Mesendoderm (in vitro differentiated cells): ENCODE results near the gene SPTB. TPM values are rescaled to one million over a fixed set of nuclear protein-coding genes. Genes with fewer than 3 reads are reported as not detected.

Experiments used
- DNase-seq: peaks from one replicate; pipeline ENCODE4 v3.0.0; 2013
- H2AK5ac ChIP-seq: 2 replicates; pipeline ENCODE4 v1.6.1; 2013; ENCODE audit warnings: low read length, inconsistent platforms
- H2BK120ac ChIP-seq: 2 replicates; pipeline ENCODE4 v1.6.1; 2013; ENCODE audit warnings: low read depth, mild to moderate bottlenecking, low read length, moderate library complexity, mixed read lengths
- H2BK15ac ChIP-seq: replicated peaks from 2 replicates; pipeline ENCODE4 v1.6.1; 2013; ENCODE audit warnings: low read depth, mild to moderate bottlenecking, moderate library complexity
- H2BK5ac ChIP-seq: 2 replicates; pipeline ENCODE4 v1.6.1; 2013; ENCODE audit warnings: low read length, inconsistent platforms
- H3K18ac ChIP-seq: 2 replicates; pipeline ENCODE4 v1.6.1; 2013; ENCODE audit warnings: mild to moderate bottlenecking, low read length, mixed read lengths
- H3K23ac ChIP-seq: one replicate; pipeline ENCODE4 v1.6.1; 2013; ENCODE audit warnings: low read length
- H3K27ac ChIP-seq: 2 replicates; pipeline ENCODE4 v1.5.1; 2013; ENCODE audit warnings: low read depth, mild to moderate bottlenecking, inconsistent platforms, low read length, moderate library complexity
- H3K27me3 ChIP-seq: 2 replicates; pipeline ENCODE4 v1.6.1; 2013; ENCODE audit warnings: low read length, control low read depth, mild to moderate bottlenecking, inconsistent platforms; ENCODE audit not compliant: insufficient read depth, poor library complexity
- H3K36me3 ChIP-seq: 2 replicates; pipeline ENCODE4 v1.6.1; 2013; ENCODE audit warnings: low read length, inconsistent platforms; ENCODE audit not compliant: control insufficient read depth, insufficient read depth
- H3K4ac ChIP-seq: one replicate; pipeline ENCODE4 v1.6.1; 2013; ENCODE audit warnings: low read depth, mild to moderate bottlenecking, low read length, moderate library complexity
- H3K4me1 ChIP-seq: 2 replicates; pipeline ENCODE4 v1.6.1; 2013; ENCODE audit warnings: low read depth, low read length, inconsistent platforms; ENCODE audit not compliant: control insufficient read depth
- H3K4me2 ChIP-seq: 2 replicates; pipeline ENCODE4 v1.6.1; 2013; ENCODE audit warnings: low read length
- H3K4me3 ChIP-seq: 2 replicates; pipeline ENCODE4 v1.5.1; 2013; ENCODE audit warnings: mild to moderate bottlenecking, low read length
- H3K56ac ChIP-seq: one replicate; pipeline ENCODE4 v1.6.1; 2013; ENCODE audit warnings: low read length
- H3K79me1 ChIP-seq: 2 replicates; pipeline ENCODE4 v1.6.1; 2013; ENCODE audit warnings: low read length, inconsistent platforms
- H3K79me2 ChIP-seq: 2 replicates; pipeline ENCODE4 v1.6.1; 2013; ENCODE audit warnings: mild to moderate bottlenecking, low read length; ENCODE audit not compliant: control insufficient read depth, insufficient read depth
- H3K9ac ChIP-seq: 2 replicates; pipeline ENCODE4 v1.6.1; 2013; ENCODE audit warnings: low read length, inconsistent platforms
- H4K5ac ChIP-seq: one replicate; pipeline ENCODE4 v1.6.1; 2013; ENCODE audit warnings: low read length
- H4K8ac ChIP-seq: one replicate; pipeline ENCODE4 v1.6.1; 2013; ENCODE audit warnings: low read depth, mild to moderate bottlenecking, control low read depth, low read length, moderate library complexity
- WGBS: extraction: QIAGEN DNeasy Blood & Tissue Kit; methylation state at CpG from one replicate; pipeline ENCODE4 v1.1.7; 2013; ENCODE audit warnings: low lambda C conversion rate, missing lambda C conversion rate; ENCODE audit not compliant: insufficient coverage; ENCODE audit errors: extremely low coverage; 5-methylcytosine and 5-hydroxymethylcytosine counted together
- small RNA-seq: library from polyadenylated mRNA; stranded (forward); fragments of <200 nt; extraction: miRNeasy Mini kit (QIAGEN cat#:217004); gene quantifications from one replicate; pipeline ENCODE3, GENCODE V24; 2013; ENCODE audit not compliant: insufficient read depth

SPTB gene

DNA sequence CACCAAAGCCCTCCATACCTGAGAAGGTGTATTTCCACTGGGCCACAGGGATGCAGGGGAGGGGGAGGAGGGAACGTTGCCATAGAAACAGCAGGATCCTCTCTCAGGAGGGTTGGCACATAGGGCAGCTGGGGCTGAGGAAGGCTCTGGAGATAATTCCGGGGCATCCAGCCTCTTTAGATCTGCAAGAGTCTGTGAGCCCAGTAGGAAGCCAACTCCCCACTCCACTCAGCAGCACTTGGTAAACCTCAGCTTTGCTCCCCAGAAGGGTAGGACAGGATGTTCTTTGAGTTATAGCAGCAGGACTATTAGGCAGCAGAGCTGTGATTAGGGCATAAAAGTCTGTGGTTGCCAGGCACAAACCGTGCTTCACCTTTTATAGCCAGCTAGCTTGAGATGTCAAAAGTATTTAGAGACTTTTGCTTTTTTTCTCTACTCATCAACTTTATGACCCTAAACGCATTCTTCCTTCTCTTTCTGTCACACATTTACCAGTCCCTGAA lies 183.3 kb downstream of the SPTB start:
- Histone ChIP-seq H2BK120ac (no peak overlapping the region), H3K27me3 (no peaks in the 10 kb centered on the region), H2BK5ac (no peak overlapping the region), H2BK15ac (no peak overlapping the region), H3K4ac (no peak overlapping the region), H3K27ac (no peak overlapping the region), H4K5ac (no peak overlapping the region), H3K18ac (no peak overlapping the region), H3K4me2 (no peak overlapping the region), H3K79me2 (no peaks in the 10 kb centered on the region), H3K56ac (no peak overlapping the region), H3K23ac (no peak overlapping the region), H4K8ac (no peak overlapping the region), H3K79me1 (no peaks in the 10 kb centered on the region), H3K9ac (no peak overlapping the region), H3K4me1 (peaks cover 9% of the 10 kb centered on the region), H3K4me3 (no peak overlapping the region), H2AK5ac (no peak overlapping the region), H3K36me3 (no peaks in the 10 kb centered on the region)
- WGBS = no CpG with 5 or more reads among the region's 4 CpGs
- peak; percentile 45 for DNase-seq

Small RNA genes within 50 kb of the gene (small RNA-seq; reads per million reads assigned to genes)
- gene RPPH1-2P = not detected
